GM18507 (cell line): ENCODE results near the gene AFTPH.
"Not testable (repeated sequence)": the region's sequence is repeated elsewhere in the genome, so short reads cannot be mapped to it uniquely, and the experiment has no call there.

Experiments
- DNase-seq: peaks from one replicate; pipeline ENCODE4 v3.0.0; 2011; ENCODE audit warnings: low read depth; ENCODE audit not compliant: insufficient read length; ENCODE audit errors: extremely low spot score
- FAIRE-seq: peaks from 2 replicates; lab custom pipeline; 2011; peaks lifted over from hg19 to GRCh38; lab: Jason Lieb, UNC

AFTPH gene

DNA sequence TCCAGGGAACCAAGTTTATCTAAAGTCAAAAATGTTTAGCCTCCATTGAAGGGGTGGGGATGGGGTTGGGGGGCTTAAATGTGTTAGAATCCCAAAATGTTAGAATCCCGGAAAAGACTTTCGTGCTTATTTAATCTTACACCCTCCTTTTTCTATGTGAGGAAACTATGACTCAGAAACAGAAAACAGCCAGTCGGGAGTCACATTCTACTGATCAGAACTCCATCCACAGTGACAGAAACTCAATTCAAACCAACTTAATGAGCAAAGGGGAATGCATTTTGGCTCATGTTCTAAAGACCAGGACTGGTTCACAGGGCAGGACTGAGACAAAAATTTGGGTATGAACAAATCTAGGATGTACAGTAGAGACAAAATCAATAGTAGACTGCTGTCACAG is 31.9 kb upstream of the AFTPH start:
- no peak for FAIRE-seq

DNA sequence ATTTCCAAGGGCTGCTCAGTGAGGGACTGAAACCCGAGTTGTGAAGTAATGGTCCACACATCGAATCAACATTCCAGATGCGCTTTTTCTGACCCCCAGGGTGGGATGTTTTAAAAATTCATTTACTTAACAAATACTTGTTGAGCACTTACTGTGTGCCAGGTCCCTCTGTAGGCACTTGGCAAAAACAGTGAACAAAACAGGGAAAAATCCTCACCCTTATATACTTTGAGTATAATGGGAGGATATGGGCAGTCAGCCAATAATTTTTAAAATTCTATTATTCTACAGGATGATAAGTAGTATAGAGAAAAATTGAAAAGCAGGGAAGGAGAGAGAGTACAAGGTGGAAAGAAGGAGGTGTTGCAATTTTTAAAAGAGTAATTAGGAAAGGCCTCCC is 31.3 kb upstream of the AFTPH start:
- DNase-seq (no peak), FAIRE-seq (no peak)

More for the DNA sequence above, 31.9 kb upstream of the AFTPH start:
- DNase-seq = no peak

DNA sequence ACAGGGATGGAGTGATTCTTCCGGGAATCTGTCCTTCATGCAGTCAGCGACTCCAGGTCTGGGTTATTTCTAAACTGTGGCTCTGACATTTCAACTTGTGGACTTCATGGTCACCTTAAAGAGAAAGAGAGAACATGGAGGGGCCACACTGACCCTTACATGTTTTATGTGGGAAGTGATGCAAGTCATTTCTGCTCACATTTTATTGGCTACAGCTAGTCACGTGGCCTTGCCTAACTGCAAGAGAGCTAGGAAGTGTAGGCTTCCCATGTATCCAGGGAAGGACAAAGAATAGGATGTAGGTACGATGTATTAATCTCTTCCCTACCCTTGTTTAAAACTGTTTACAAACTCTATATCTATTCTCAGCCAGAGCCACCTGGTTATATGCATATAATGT is 30.3 kb upstream of the AFTPH start:
- DNase-seq (no peak), FAIRE-seq (no peak)

DNA sequence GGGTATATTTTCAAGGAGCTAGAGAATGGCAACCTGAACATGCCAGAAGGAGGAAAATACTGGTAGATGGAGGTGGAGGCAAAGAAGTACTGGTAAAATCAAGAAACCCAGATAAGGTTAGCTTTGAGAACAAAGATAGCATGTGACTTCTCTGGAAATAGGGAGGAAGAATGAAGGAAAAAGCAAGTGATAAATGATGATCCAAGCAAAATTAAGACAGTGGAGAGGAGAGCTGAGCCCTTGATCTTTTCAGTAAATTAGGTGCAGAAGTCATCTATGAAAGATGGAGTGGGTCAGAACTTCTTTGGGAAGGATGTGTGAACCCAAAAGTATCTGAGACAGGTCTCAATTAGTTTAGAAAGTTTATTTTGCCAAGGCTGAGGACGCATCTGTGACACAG is 25.7 kb upstream of the AFTPH start:
- DNase-seq (no peak), FAIRE-seq (no peak)

DNA sequence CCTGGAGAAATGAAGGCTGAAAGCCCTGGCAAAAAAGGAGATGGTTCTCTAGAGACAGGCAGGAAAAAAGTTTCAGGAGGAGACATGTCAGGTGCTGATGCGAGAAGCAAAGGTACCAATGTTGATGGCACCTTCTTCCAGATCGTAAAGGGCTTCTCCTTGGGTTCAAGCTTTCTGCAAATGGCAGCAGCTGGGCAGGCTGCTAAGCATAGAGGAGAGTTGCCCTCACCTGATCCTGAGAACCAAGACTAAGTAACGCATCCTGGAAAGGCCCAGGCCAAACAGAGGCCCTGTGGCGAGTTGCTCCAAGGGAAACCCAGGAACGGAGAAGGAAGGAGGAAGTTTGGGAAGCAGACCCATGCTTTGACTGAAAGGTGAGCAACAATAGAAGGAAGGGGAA is 23.6 kb upstream of the AFTPH start:
- FAIRE-seq (no peak), DNase-seq (no peak)

DNA sequence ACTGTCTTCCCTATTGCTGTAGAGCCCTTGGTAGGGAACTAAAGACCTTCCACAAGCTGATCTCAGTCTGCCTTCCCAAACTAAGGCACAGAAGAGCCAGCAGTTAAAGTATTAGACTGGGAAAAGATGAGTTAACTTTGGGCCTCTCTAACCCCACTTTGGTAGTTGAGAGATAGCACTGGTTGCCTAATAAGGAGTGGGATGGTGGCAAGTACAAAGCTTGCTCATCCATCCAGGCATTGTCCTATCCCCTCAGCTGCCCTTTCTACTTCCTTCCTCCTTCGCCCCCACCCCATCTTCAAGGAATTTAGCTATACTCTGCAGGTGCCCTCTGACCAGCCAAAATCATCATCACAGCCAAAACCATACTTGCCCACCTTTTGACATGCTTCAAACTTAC is 22.2 kb upstream of the AFTPH start:
- DNase-seq (no peak), FAIRE-seq (no peak)

GRCh38 chr2:64502860-64503259 is 21.3 kb upstream of the AFTPH start:
- FAIRE-seq (no peak), DNase-seq (no peak)

GRCh38 chr2:64504774-64505720 is 19.1 kb upstream of the AFTPH start:
- DNase-seq (no peak), FAIRE-seq (no peak)

GRCh38 chr2:64506686-64507085 is 17.4 kb upstream of the AFTPH start:
- no peak for DNase-seq
- FAIRE-seq = no peak

- no peak for DNase-seq
- FAIRE-seq = no peak
Measured at GRCh38 chr2:64514008-64514407, 10.1 kb upstream of the AFTPH start.

GRCh38 chr2:64515086-64515485 is 9.0 kb upstream of the AFTPH start:
- FAIRE-seq (no peak), DNase-seq (no peak)

GRCh38 chr2:64516651-64517510 is 7.2 kb upstream of the AFTPH start:
- DNase-seq = no peak
- no peak for FAIRE-seq

DNA sequence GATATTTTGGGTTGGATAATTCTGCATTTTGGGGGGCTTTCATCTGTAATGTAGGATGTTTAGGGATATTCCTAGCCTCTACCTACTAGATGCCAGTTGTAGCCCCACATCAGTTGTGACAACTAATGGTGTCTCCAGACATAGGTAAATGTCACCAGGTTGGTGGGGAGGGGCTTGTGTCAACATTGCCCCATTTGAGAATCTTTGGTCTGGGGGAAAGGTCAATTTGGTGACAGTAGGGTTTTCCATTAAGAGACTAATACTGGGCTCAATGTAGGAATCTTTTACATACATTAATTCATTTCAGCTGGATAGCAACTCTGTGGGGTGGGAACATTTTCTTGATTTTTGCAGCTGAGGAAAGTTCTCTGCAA is 6.6 kb upstream of the AFTPH start:
- no peak for FAIRE-seq
- DNase-seq = no peak

GRCh38 chr2:64522843-64523428 is 1.2 kb upstream of the AFTPH start:
- DNase-seq (no peak), FAIRE-seq (peak; percentile 88)

GRCh38 chr2:64524604-64525316 is 632 bp downstream of the AFTPH start:
- FAIRE-seq (no peak), DNase-seq (no peak)

DNA sequence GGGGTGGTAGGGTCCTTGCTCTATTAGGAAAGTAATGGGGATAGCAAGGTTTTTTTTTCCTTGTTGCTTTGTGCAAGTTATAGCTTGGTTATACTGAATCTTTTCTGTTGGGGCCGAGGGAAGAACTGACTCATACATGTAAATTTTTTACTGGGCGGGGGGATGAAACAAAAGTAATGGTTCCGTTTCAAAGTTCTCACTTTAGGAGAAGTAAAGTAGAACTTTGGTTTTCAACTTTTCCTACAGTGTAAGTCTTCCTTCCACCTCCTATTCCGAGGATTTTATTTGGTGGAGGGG is 1.1 kb downstream of the AFTPH start:
- DNase-seq (no peak), FAIRE-seq (peak; percentile 80)

GRCh38 chr2:64526034-64526433 is 1.9 kb downstream of the AFTPH start:
- no peak for FAIRE-seq
- DNase-seq = no peak

GRCh38 chr2:64530946-64531345 is 6.8 kb downstream of the AFTPH start:
- not testable (repeated sequence) for FAIRE-seq

DNA sequence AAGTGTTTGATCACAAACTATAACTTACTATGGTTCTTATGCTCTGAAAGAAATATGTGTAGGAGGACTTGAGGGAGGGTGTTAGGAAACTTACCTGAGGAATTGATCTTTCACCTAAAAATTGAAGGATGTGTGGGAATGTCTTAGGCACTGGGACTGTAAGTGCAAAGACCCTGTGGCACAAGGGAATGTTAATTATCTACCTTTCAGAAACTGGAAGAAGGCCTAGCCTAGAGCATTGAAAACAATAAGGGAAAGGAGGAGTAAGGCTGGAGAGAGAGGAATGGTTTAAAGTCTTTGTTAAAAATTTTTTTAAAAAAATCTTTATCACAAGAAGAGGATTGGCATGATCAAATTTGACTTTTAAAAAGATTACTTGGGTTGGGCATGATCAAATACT is 7.9 kb downstream of the AFTPH start:
- no peak for FAIRE-seq
- no peak for DNase-seq

More at GRCh38 chr2:64530946-64531345, 6.8 kb downstream of the AFTPH start:
- not testable (repeated sequence) for DNase-seq

DNA sequence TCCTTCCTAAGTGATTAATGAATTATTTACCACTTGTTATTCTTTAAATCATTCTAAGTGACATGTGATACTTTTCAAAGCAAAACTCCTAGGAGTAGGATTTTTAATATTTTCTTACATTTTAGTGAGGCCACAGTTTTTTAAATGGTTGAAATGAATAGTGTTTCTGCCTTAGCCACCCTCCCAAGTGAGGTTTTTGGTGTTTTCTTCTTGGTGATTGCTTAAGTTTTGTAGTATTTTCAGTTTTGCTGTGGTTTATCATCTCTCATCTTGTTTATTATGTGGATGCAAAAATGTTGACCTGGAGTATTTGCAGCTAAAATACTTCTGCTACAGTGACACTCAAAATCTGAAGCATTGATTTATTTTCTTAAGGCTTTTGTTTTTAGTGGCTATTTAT is 9.8 kb downstream of the AFTPH start:
- FAIRE-seq (peak; percentile 45), DNase-seq (no peak)
